Nephron (organoid): ENCODE data around the gene VPS33B.

Source experiments
- H3K27ac Mint-ChIP-seq, 3 experiments: 2 replicates each; pipeline ENCODE4 v1.8.0; 2020; ENCODE audit warnings: mixed read lengths in 3 of 3, mild to moderate bottlenecking in 2 of 3, moderate library complexity in 1 of 3
- H3K27me3 Mint-ChIP-seq: 2 replicates; pipeline ENCODE4 v1.8.0; 2021; ENCODE audit warnings: low read depth, mild to moderate bottlenecking, moderate library complexity, mixed read lengths
- H3K36me3 Mint-ChIP-seq: 2 replicates; pipeline ENCODE4 v1.8.0; 2020; ENCODE audit warnings: low read depth, mixed read lengths
- H3K4me1 Mint-ChIP-seq: 2 replicates; pipeline ENCODE4 v1.8.0; 2020; ENCODE audit warnings: mixed read lengths
- H3K4me3 Mint-ChIP-seq, 3 experiments: 2 replicates each; pipeline ENCODE4 v1.8.0; 2020; ENCODE audit warnings: mild to moderate bottlenecking in 3 of 3, mixed read lengths in 3 of 3, moderate library complexity in 2 of 3
- H3K9me3 Mint-ChIP-seq: 2 replicates; pipeline ENCODE4 v1.8.0; 2020; ENCODE audit warnings: mixed read lengths
- TF ChIP-seq, protein P1 (sequence below), 3 experiments: fragments of 200-600 bp; sonication (generic); IDR thresholded peaks; one replicate each; pipeline ENCODE4 v1.5.0; 2021; ENCODE audit warnings: antibody characterized with exemption in 3 of 3; ENCODE audit not compliant: unreplicated experiment in 3 of 3

The VPS33B gene

DNA sequence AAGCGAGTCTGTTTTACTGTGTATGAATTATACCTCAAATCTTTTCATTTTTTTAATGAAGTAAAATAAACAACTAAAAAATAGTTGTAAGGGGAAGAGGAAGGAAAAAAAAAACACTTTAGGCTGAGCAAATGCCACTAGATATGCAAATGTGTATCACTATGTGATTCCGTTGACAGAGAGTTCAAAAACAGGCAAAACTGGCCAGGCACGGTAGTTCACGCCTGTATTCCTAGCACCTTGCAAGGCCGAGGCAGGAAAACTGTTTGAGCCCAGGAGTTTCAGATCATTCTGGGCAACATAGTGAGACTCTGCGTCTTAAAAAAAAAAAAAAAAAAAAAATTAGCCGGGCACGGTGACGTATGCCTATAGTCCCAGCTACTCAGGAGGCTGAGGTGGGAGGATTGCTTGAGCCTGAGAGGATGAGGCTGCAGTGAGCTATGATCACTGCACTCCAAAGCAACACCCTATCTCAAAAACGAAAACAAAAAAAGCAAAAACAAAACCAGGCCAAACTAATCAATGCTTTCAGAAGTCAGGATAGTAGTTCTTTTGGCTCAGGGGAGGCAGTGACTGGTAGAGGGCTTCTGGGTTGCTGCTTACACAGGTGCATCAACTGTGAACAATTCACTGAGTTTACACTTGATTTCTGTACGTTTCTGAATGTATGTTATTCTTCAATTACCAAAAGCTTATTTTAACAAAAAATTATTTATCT is 35.4 kb downstream of the VPS33B start:
- Mint-ChIP-seq H3K27me3 (no peaks in the 10 kb centered on the region), H3K27ac (peak overlapping the region in 2 of 3 experiments; percentile 40 to 46), H3K4me1 (peaks cover 11% of the 10 kb centered on the region), H3K4me3 (no peak overlapping the region), H3K9me3 (no peaks in the 10 kb centered on the region), H3K36me3 (peaks cover 25% of the 10 kb centered on the region)
- TF ChIP-seq, protein P1, sequence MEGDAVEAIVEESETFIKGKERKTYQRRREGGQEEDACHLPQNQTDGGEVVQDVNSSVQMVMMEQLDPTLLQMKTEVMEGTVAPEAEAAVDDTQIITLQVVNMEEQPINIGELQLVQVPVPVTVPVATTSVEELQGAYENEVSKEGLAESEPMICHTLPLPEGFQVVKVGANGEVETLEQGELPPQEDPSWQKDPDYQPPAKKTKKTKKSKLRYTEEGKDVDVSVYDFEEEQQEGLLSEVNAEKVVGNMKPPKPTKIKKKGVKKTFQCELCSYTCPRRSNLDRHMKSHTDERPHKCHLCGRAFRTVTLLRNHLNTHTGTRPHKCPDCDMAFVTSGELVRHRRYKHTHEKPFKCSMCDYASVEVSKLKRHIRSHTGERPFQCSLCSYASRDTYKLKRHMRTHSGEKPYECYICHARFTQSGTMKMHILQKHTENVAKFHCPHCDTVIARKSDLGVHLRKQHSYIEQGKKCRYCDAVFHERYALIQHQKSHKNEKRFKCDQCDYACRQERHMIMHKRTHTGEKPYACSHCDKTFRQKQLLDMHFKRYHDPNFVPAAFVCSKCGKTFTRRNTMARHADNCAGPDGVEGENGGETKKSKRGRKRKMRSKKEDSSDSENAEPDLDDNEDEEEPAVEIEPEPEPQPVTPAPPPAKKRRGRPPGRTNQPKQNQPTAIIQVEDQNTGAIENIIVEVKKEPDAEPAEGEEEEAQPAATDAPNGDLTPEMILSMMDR (IDR thresholded peaks at IDR 0.05; ENCODE audit: unreplicated experiment in 3 of 3), result no peak

DNA sequence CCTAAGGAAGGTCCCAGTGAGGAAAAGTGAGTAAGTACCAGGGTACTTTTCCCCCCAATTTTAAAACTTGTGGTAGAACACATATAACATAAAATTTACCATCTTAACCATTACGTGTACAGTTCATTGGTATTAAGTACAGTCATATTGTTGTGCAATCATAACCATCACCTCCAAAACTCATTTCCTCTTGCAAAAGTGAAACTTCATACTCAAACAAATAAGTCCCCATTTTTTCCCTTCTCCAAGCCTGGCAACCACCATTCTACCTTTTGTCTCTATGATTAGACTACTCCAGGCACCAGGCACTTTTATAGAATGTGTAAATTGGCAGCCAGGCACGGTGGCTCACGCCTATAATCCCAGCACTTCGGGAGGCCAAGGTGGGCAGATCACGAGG is 40.3 kb downstream of the VPS33B start:
- Mint-ChIP-seq H3K27ac (no peak overlapping the region), H3K36me3 (peaks cover 61% of the 10 kb centered on the region), H3K4me3 (no peak overlapping the region), H3K9me3 (no peaks in the 10 kb centered on the region), H3K27me3 (no peaks in the 10 kb centered on the region), H3K4me1 (no peaks in the 10 kb centered on the region)
- TF ChIP-seq, protein P1 (IDR thresholded peaks at IDR 0.05; ENCODE audit: unreplicated experiment in 3 of 3), result no peak

DNA sequence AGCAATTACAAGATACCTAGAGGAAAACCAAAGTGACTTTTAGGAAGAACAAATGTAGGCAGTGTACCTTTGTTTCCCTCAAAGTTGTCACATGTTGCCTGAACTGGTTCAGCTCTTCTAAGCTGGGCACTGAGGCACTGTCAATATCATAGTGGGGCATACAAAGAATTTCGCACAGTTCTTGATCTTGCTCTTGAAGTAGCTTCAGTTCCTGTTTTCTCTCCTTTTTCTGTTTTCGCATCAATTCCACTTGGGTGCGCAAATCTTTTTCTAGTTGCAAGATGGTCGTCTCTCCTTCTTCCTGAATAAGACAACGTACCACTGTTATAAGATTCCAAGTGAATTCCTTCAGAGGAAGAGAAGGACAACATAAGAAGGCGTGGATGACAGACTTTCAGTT is 40.7 kb downstream of the VPS33B start:
- no peaks in the 10 kb centered on the region for H3K4me1 Mint-ChIP-seq
- H3K9me3 Mint-ChIP-seq, result no peaks in the 10 kb centered on the region
- H3K27me3 Mint-ChIP-seq, result no peaks in the 10 kb centered on the region
- no peak overlapping the region for H3K4me3 Mint-ChIP-seq
- H3K27ac Mint-ChIP-seq, result no peak overlapping the region
- TF ChIP-seq, protein P1 (IDR thresholded peaks at IDR 0.05; ENCODE audit: unreplicated experiment in 3 of 3), result no peak
- peaks cover 64% of the 10 kb centered on the region for H3K36me3 Mint-ChIP-seq

DNA sequence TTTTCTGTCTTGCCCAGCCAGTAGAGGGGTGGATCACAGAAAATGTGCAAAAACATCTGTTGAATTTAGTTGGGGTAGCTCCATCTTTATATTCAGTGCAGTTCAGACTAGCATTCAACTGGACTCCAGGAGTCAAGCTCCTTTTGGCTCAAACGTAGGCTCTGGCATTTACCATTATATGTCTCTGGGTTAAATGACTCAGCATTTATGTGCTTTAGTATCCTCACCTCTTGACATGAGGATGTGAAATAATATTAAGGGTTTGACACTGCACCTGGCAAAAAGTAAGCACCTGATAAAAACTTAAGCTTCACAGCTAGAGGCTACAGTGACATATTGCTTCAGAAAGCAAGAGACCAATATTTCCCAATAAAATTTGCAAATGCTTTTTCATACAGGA is 42.8 kb downstream of the VPS33B start:
- TF ChIP-seq, protein P1 (IDR thresholded peaks at IDR 0.05; ENCODE audit: unreplicated experiment in 3 of 3), result no peak
- Mint-ChIP-seq H3K9me3 (no peaks in the 10 kb centered on the region), H3K4me1 (no peaks in the 10 kb centered on the region), H3K36me3 (peaks cover 70% of the 10 kb centered on the region), H3K27me3 (no peaks in the 10 kb centered on the region), H3K4me3 (no peak overlapping the region), H3K27ac (no peak overlapping the region)

DNA sequence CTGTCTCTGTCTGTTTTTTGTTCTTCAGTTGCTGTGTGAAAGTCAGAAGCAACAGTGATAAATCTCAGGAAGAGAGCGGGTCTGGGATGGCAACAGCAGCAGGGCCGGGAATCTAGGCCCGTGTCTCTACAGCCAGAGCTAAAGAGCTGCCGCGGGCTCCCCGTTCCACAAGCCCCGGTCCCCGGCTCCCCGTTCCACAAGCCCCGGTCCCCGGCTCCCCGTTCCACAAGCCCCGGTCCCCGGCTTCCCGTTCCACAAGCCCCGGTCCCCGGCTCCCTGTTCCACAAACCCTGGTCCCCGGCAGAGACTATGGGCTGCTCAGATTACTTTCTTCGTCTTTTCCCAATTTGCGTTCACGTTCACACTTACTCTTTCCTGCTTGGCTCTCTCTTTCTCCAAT is 48.2 kb downstream of the VPS33B start:
- H3K9me3 Mint-ChIP-seq, result no peaks in the 10 kb centered on the region
- H3K36me3 Mint-ChIP-seq, result peaks cover 63% of the 10 kb centered on the region
- no peak overlapping the region for H3K27ac Mint-ChIP-seq
- TF ChIP-seq, protein P1 (IDR thresholded peaks at IDR 0.05; ENCODE audit: unreplicated experiment in 3 of 3), result no peak
- no peaks in the 10 kb centered on the region for H3K4me1 Mint-ChIP-seq
- no peaks in the 10 kb centered on the region for H3K27me3 Mint-ChIP-seq
- H3K4me3 Mint-ChIP-seq, result no peak overlapping the region

DNA sequence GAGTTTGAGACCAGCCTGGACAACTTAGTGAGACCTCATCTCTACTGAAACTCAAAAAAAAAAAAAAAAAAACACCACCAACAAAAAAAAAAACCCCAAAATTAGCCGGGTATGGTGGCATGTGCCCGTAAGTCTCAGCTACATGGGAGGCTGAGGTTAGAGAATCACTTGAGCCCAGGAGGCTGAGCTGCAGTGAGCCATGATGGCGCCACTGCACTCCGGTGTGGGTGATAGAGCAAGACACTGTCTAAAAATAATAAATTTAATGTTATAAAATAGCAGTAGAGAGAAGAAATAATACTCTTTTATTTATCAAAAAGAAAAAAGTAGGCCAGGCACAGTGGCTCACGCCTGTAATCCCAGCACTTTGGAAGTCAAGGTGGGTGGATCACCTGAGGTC is 50.3 kb downstream of the VPS33B start:
- Mint-ChIP-seq H3K36me3 (peaks cover 63% of the 10 kb centered on the region), H3K9me3 (no peaks in the 10 kb centered on the region), H3K27ac (no peak overlapping the region), H3K27me3 (no peaks in the 10 kb centered on the region), H3K4me1 (no peaks in the 10 kb centered on the region), H3K4me3 (no peak overlapping the region)
- TF ChIP-seq, protein P1 (IDR thresholded peaks at IDR 0.05; ENCODE audit: unreplicated experiment in 3 of 3), result no peak
